ENCODE measurements around the gene SRD5A1.

The SRD5A1 gene

DNA sequence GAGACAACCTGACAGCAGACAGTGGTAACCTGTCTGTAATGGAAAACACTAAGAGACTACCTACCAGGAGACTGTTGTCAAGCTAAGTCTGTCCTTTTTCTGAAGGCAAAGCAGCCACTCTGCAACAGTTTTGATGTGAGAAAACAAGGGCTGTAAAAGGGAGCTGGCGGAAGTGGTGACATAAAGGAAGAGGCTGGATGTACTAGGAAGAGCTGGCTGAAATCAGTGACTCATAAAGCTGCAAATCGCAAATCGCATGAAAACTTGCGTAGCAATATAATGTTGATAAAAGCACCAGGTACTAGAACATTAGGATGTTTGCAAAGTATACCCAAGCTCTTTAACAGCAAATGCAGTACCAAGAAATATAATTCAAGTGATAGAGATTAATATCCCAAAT is 1.8 kb upstream of the SRD5A1 start:
- Histone ChIP-seq H3K79me1 (ENCODE audit: low read depth, low read length) (peaks cover 15% of the 10 kb centered on the region), H2BK120ac (ENCODE audit: low read depth, low read length) (no peak overlapping the region), H3K23ac (ENCODE audit: low read depth, low read length, poor library complexity) (no peak overlapping the region), H3K4me2 (ENCODE audit: insufficient read depth, low read length, poor library complexity, severe bottlenecking) (no peak overlapping the region), H3K27me3 (ENCODE audit: control insufficient read depth in 3 of 3, insufficient read depth in 3 of 3, low read depth in 1 of 3, low read length in 3 of 3) (no peaks in the 10 kb centered on the region), H3K9ac (ENCODE audit: low read depth, low read length, poor library complexity) (no peak overlapping the region), H2BK15ac (ENCODE audit: low read length) (no peak overlapping the region), H3K18ac (ENCODE audit: low read length) (no peak overlapping the region), H2BK12ac (ENCODE audit: low read length) (no peak overlapping the region), H4K8ac (ENCODE audit: low read depth, low read length) (no peak overlapping the region), H3K4me1 (ENCODE audit: control insufficient read depth in 2 of 2, insufficient read depth in 1 of 2, low read depth in 1 of 2, low read length in 2 of 2) (peaks cover 4 to 15% of the 10 kb centered on the region in 2 donors), H3K9me3 (replicated peaks in 1 of 2; ENCODE audit: control insufficient read depth in 2 of 2, insufficient read depth in 1 of 2, low read depth in 1 of 2, low read length in 2 of 2) (peaks cover 0 to 5% of the 10 kb centered on the region in 2 donors), H4K91ac (ENCODE audit: low read depth, low read length, poor library complexity) (no peak overlapping the region), H3K4ac (ENCODE audit: low read length) (no peak overlapping the region), H3K4me3 (ENCODE audit: low read length in 2 of 2) (peak overlapping the region in 1 of 2 donors; percentile 99), H2AFZ (ENCODE audit: low read length) (no peak overlapping the region), H3K36me3 (replicated peaks in 1 of 2; ENCODE audit: control insufficient read depth in 2 of 2, insufficient read depth in 2 of 2, low read length in 2 of 2) (peaks cover 12 to 53% of the 10 kb centered on the region in 2 donors), H2BK5ac (ENCODE audit: low read length) (no peak overlapping the region), H3K14ac (ENCODE audit: low read length) (no peak overlapping the region), H2AK5ac (ENCODE audit: low read depth, low read length) (no peak overlapping the region), H3K27ac (replicated peaks; ENCODE audit: low read length) (no peak overlapping the region)
- no peak for DNase-seq (ENCODE audit: low spot score)
- whole genome bisulfite sequencing, 2 donors (ENCODE audit: extremely low coverage in 2 of 2, insufficient read length in 2 of 2, insufficient replicate concordance in 1 of 2): no CpG with 5 or more reads among the region's 4 CpGs

DNA sequence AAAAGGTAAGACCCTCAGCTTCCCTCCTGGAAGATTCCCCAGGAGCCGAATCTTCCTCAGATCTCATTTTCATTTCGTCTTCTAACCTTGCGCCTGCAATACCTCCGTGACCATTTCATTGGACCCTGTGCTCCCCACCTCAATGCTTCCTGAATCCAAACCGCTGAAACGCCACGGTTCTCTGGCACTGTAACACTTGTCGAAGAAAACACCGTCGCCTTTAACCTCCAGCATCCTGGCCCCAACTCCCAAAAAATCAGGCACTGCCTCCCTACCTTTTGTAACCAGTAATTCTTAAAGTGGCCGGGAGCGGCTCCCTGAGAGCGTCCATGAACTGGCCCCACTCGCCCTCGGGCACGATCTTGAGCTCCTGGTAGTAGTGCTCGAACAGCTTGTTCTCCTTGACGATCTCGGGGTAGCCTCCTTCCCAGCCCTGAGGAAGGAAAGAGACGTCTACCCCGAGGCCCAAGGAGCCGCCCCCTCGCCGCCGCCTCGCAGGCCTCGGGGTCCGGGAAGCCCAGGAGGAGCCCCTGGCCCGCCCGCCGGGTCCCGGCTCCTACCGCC is 834 bp upstream of the SRD5A1 start:
- Histone ChIP-seq H4K91ac (ENCODE audit: low read depth, low read length, poor library complexity) (no peak overlapping the region), H3K79me1 (ENCODE audit: low read depth, low read length) (peaks cover 13% of the 10 kb centered on the region), H2BK120ac (ENCODE audit: low read depth, low read length) (peak overlapping the region; percentile 77), H3K27me3 (ENCODE audit: control insufficient read depth in 3 of 3, insufficient read depth in 3 of 3, low read depth in 1 of 3, low read length in 3 of 3) (no peaks in the 10 kb centered on the region), H2BK15ac (ENCODE audit: low read length) (no peak overlapping the region), H2AFZ (ENCODE audit: low read length) (peak overlapping the region; percentile 98), H3K4me2 (ENCODE audit: insufficient read depth, low read length, poor library complexity, severe bottlenecking) (peak overlapping the region; percentile 87), H3K36me3 (replicated peaks in 1 of 2; ENCODE audit: control insufficient read depth in 2 of 2, insufficient read depth in 2 of 2, low read length in 2 of 2) (peaks cover 10 to 44% of the 10 kb centered on the region in 2 donors), H4K8ac (ENCODE audit: low read depth, low read length) (no peak overlapping the region), H3K27ac (replicated peaks; ENCODE audit: low read length) (no peak overlapping the region), H2AK5ac (ENCODE audit: low read depth, low read length) (no peak overlapping the region), H3K23ac (ENCODE audit: low read depth, low read length, poor library complexity) (peak overlapping the region; percentile 94), H3K4ac (ENCODE audit: low read length) (no peak overlapping the region), H3K4me3 (ENCODE audit: low read length in 2 of 2) (peak overlapping the region; percentile 90 to 99), H3K4me1 (ENCODE audit: control insufficient read depth in 2 of 2, insufficient read depth in 1 of 2, low read depth in 1 of 2, low read length in 2 of 2) (peaks cover 4 to 15% of the 10 kb centered on the region in 2 donors), H2BK5ac (ENCODE audit: low read length) (peak overlapping the region; percentile 91), H2BK12ac (ENCODE audit: low read length) (no peak overlapping the region), H3K14ac (ENCODE audit: low read length) (peak overlapping the region; percentile 83), H3K18ac (ENCODE audit: low read length) (peak overlapping the region; percentile 96), H3K9me3 (replicated peaks in 1 of 2; ENCODE audit: control insufficient read depth in 2 of 2, insufficient read depth in 1 of 2, low read depth in 1 of 2, low read length in 2 of 2) (no peaks in the 10 kb centered on the region), H3K9ac (ENCODE audit: low read depth, low read length, poor library complexity) (peak overlapping the region; percentile 89)
- DNase-seq (ENCODE audit: low spot score): no peak
- WGBS, 2 donors (ENCODE audit: extremely low coverage in 2 of 2, insufficient read length in 2 of 2, insufficient replicate concordance in 1 of 2): no CpG with 5 or more reads among the region's 33 CpGs

GRCh38 chr5:6633469-6634245 is 417 bp downstream of the SRD5A1 start:
- no peaks in the 10 kb centered on the region for H3K27me3 ChIP-seq (ENCODE audit: control insufficient read depth in 3 of 3, insufficient read depth in 3 of 3, low read depth in 1 of 3, low read length in 3 of 3)
- H4K8ac ChIP-seq (ENCODE audit: low read depth, low read length): no peak overlapping the region
- H4K91ac ChIP-seq (ENCODE audit: low read depth, low read length, poor library complexity): no peak overlapping the region
- WGBS, 2 donors (ENCODE audit: extremely low coverage in 2 of 2, insufficient read length in 2 of 2, insufficient replicate concordance in 1 of 2): no CpG with 5 or more reads among the region's 75 CpGs
- peak overlapping the region; percentile 77 for H3K4me2 ChIP-seq (ENCODE audit: insufficient read depth, low read length, poor library complexity, severe bottlenecking)
- H3K9ac ChIP-seq (ENCODE audit: low read depth, low read length, poor library complexity): peak overlapping the region; percentile 96
- H2BK5ac ChIP-seq (ENCODE audit: low read length): no peak overlapping the region
- peak overlapping the region; percentile 89 to 99 for H3K4me3 ChIP-seq (ENCODE audit: low read length in 2 of 2)
- peak overlapping the region; percentile 92 for H3K18ac ChIP-seq (ENCODE audit: low read length)
- no peaks in the 10 kb centered on the region for H3K9me3 ChIP-seq (replicated peaks in 1 of 2; ENCODE audit: control insufficient read depth in 2 of 2, insufficient read depth in 1 of 2, low read depth in 1 of 2, low read length in 2 of 2)
- DNase-seq (ENCODE audit: low spot score): no peak
- no peak overlapping the region for H2AK5ac ChIP-seq (ENCODE audit: low read depth, low read length)
- H3K4me1 ChIP-seq (ENCODE audit: control insufficient read depth in 2 of 2, insufficient read depth in 1 of 2, low read depth in 1 of 2, low read length in 2 of 2): peaks cover 4 to 15% of the 10 kb centered on the region in 2 donors
- peaks cover 10 to 31% of the 10 kb centered on the region in 2 donors for H3K36me3 ChIP-seq (replicated peaks in 1 of 2; ENCODE audit: control insufficient read depth in 2 of 2, insufficient read depth in 2 of 2, low read length in 2 of 2)
- no peak overlapping the region for H3K27ac ChIP-seq (replicated peaks; ENCODE audit: low read length)
- H2BK120ac ChIP-seq (ENCODE audit: low read depth, low read length): no peak overlapping the region
- no peak overlapping the region for H2BK12ac ChIP-seq (ENCODE audit: low read length)
- peak overlapping the region; percentile 87 for H3K23ac ChIP-seq (ENCODE audit: low read depth, low read length, poor library complexity)
- peak overlapping the region; percentile 65 for H3K14ac ChIP-seq (ENCODE audit: low read length)
- H3K4ac ChIP-seq (ENCODE audit: low read length): no peak overlapping the region
- H2BK15ac ChIP-seq (ENCODE audit: low read length): no peak overlapping the region
- H3K79me1 ChIP-seq (ENCODE audit: low read depth, low read length): peaks cover 13% of the 10 kb centered on the region
- H2AFZ ChIP-seq (ENCODE audit: low read length): peak overlapping the region; percentile 98

GRCh38 chr5:6634306-6634705 is 1.1 kb downstream of the SRD5A1 start:
- Histone ChIP-seq H3K14ac (ENCODE audit: low read length) (no peak overlapping the region), H3K27ac (replicated peaks; ENCODE audit: low read length) (no peak overlapping the region), H2BK15ac (ENCODE audit: low read length) (no peak overlapping the region), H2AK5ac (ENCODE audit: low read depth, low read length) (no peak overlapping the region), H2BK12ac (ENCODE audit: low read length) (no peak overlapping the region), H3K18ac (ENCODE audit: low read length) (no peak overlapping the region), H3K4me3 (ENCODE audit: low read length in 2 of 2) (peak overlapping the region in 1 of 2 donors; percentile 99), H3K36me3 (replicated peaks in 1 of 2; ENCODE audit: control insufficient read depth in 2 of 2, insufficient read depth in 2 of 2, low read length in 2 of 2) (peaks cover 7 to 25% of the 10 kb centered on the region in 2 donors), H3K9ac (ENCODE audit: low read depth, low read length, poor library complexity) (no peak overlapping the region), H3K9me3 (replicated peaks in 1 of 2; ENCODE audit: control insufficient read depth in 2 of 2, insufficient read depth in 1 of 2, low read depth in 1 of 2, low read length in 2 of 2) (no peaks in the 10 kb centered on the region), H3K27me3 (ENCODE audit: control insufficient read depth in 3 of 3, insufficient read depth in 3 of 3, low read depth in 1 of 3, low read length in 3 of 3) (no peaks in the 10 kb centered on the region), H3K4ac (ENCODE audit: low read length) (no peak overlapping the region), H4K8ac (ENCODE audit: low read depth, low read length) (no peak overlapping the region), H2BK120ac (ENCODE audit: low read depth, low read length) (no peak overlapping the region), H2AFZ (ENCODE audit: low read length) (peak overlapping the region; percentile 98), H4K91ac (ENCODE audit: low read depth, low read length, poor library complexity) (no peak overlapping the region), H2BK5ac (ENCODE audit: low read length) (no peak overlapping the region), H3K23ac (ENCODE audit: low read depth, low read length, poor library complexity) (no peak overlapping the region), H3K4me2 (ENCODE audit: insufficient read depth, low read length, poor library complexity, severe bottlenecking) (no peak overlapping the region), H3K4me1 (ENCODE audit: control insufficient read depth in 2 of 2, insufficient read depth in 1 of 2, low read depth in 1 of 2, low read length in 2 of 2) (peaks cover 4 to 15% of the 10 kb centered on the region in 2 donors), H3K79me1 (ENCODE audit: low read depth, low read length) (peaks cover 13% of the 10 kb centered on the region)
- no peak for DNase-seq (ENCODE audit: low spot score)
- WGBS, 2 donors (ENCODE audit: extremely low coverage in 2 of 2, insufficient read length in 2 of 2, insufficient replicate concordance in 1 of 2): no CpG with 5 or more reads among the region's 6 CpGs
